Spleen (tissue), 11 donors: ENCODE measurements around the gene SREBF2. TPM values are rescaled to one million over a fixed set of nuclear protein-coding genes. Genes with fewer than 3 reads are reported as not detected.

Source experiments
- DNase-seq: peaks from one replicate; pipeline ENCODE4 v3.0.0-alpha.2; 2020
- H3K27ac ChIP-seq, 8 donors: fragments of 200-600 bp; sonication (generic) in 7 of 8; 1 replicate in 4 of 8; 2 replicates in 4 of 8; pipeline versions ENCODE4 v1.5.0 to v1.8.0; 2016 to 2021; ENCODE audit warnings: inconsistent platforms in 4 of 8, mild to moderate bottlenecking in 4 of 8, moderate library complexity in 1 of 8
- H3K27me3 ChIP-seq, 7 donors: fragments of 200-600 bp; sonication (generic) in 6 of 7; replicated peaks in 1 of 7; 1 replicate in 4 of 7; 2 replicates in 3 of 7; pipeline versions ENCODE4 v1.5.0 to v1.8.0; 2016 to 2021; ENCODE audit warnings: inconsistent platforms in 3 of 7, mild to moderate bottlenecking in 1 of 7
- H3K36me3 ChIP-seq, 6 donors: fragments of 200-600 bp; sonication (generic) in 5 of 6; 1 replicate in 4 of 6; 2 replicates in 2 of 6; pipeline versions ENCODE4 v1.5.0 to v1.8.0; 2016 to 2021; ENCODE audit warnings: inconsistent platforms in 2 of 6
- H3K4me1 ChIP-seq, 6 donors: fragments of 200-600 bp; sonication (generic) in 5 of 6; 1 replicate in 3 of 6; 2 replicates in 3 of 6; pipeline versions ENCODE4 v1.5.0 to v1.8.0; 2016 to 2021; ENCODE audit warnings: inconsistent platforms in 3 of 6
- H3K4me3 ChIP-seq, 8 donors: fragments of 200-600 bp; sonication (generic) in 7 of 8; 1 replicate in 4 of 8; 2 replicates in 4 of 8; pipeline versions ENCODE4 v1.5.0 to v1.8.0; 2016 to 2021; ENCODE audit warnings: inconsistent platforms in 4 of 8, mild to moderate bottlenecking in 4 of 8, moderate library complexity in 2 of 8
- H3K9me3 ChIP-seq, 8 donors: fragments of 200-600 bp; sonication (generic) in 7 of 8; 1 replicate in 4 of 8; 2 replicates in 4 of 8; pipeline versions ENCODE4 v1.5.0 to v1.8.0; 2016 to 2021; ENCODE audit warnings: inconsistent platforms in 4 of 8
- CTCF ChIP-seq, 11 experiments: fragments of 200-600 bp in 7 of 11; fragments of 450-650 bp in 4 of 11; sonication (generic) in 4 of 11; IDR thresholded peaks in 8 of 11; conservative IDR thresholded peaks in 3 of 11; 1 replicate in 7 of 11; 2 replicates in 4 of 11; pipeline versions ENCODE4 v1.4.0 to v1.8.0; 2016 to 2021; ENCODE audit warnings: antibody characterized with exemption in 11 of 11, inconsistent platforms in 4 of 11, mild to moderate bottlenecking in 1 of 11
- POLR2A ChIP-seq, 3 donors: fragments of 450-650 bp; IDR thresholded peaks; one replicate each; pipeline ENCODE4 v1.5.1; 2017; ENCODE audit warnings: antibody characterized with exemption in 3 of 3, mild to moderate bottlenecking in 1 of 3
- POLR2AphosphoS5 ChIP-seq, 3 donors: sonication (generic); formaldehyde crosslinking; IDR thresholded peaks; one replicate each; pipeline ENCODE4 v1.5.1; 2017; ENCODE audit warnings: antibody characterized with exemption in 3 of 3
- WGBS, 5 donors: extraction: QIAGEN DNeasy Blood & Tissue Kit in 3 of 5; methylation state at CpG; one replicate each; pipeline versions ENCODE4 v1.1.5 to v1.1.7; 2013 to 2018; 5-methylcytosine and 5-hydroxymethylcytosine counted together
- intact Hi-C: fragments of 100-400 bp; cut with DNase I; formaldehyde crosslinking; loops from one replicate; pipeline ENCODE4 v1.15.0; 2023; ENCODE audit warnings: low total_unique reads
- polyA plus RNA-seq, 3 donors: library from polyadenylated mRNA; stranded (reverse); fragments of 200-250 nt; gene quantifications; one replicate each; pipeline ENCODE4 v1.2.1, GENCODE V29; 2013
- total RNA-seq, 7 donors: library from RNA; depleted of rRNA in 3 of 7; stranded (reverse); fragments of >200 nt in 3 of 7; fragmentation: NEBNext Ultra II Directional in 4 of 7; extraction: Animal tissue kit (Norgen Biotek cat#: 25700) in 4 of 7; gene quantifications; one replicate each; pipeline versions ENCODE4 v1.1.0 to v1.2.1, GENCODE V29; 2016 to 2021
- donor health status: healthy with polysubstance abuse.
- donor health status: DM: no; HTN: no; CAD: no; lungs with moderate emphysema.
- donor health status: DM: no; HTN: no; CAD: no.
- donor health status: Bipolar disorder and iron deficiency.
- donor health status: healthy.
- donor health status: DM: no; HTN: no; CAD: no.
- donor health status: DM: yes; HTN: yes; CAD: no.

SREBF2 gene
- total and polyA plus RNA-seq, 10 donors: 19.4 to 104 (median 63.3) TPM

DNA sequence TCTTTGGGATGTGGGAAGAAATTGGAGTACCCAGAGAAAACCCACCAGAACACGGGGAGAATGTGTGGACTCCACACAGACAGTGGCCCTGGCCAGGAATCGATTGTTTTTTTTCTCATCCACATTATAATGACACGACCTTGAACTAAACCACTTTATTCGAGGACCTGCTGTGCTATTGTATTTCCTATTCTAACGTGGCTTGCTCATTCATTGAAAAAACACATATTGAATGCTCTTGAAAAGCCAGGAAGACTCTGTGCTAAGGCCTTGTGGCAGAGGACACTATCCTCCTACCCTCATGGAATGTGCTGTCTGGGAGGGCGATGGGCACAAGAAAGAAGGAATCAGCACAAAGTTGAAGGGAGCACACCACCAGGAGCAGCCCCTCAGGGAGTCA, 9.1 kb upstream of the SREBF2 start:
- 66 to 88% (median 78%) methylated on average over 6 of the region's 6 CpGs for WGBS, 5 donors
- intact Hi-C loops: loop anchor here (5.0 kb wide), 1 partner anchor 119 kb away; no protein-coding TSS in a partner anchor
- peaks cover 10 to 57% (median 30%) of the 10 kb centered on the region in 6 donors for H3K4me1 ChIP-seq

DNA sequence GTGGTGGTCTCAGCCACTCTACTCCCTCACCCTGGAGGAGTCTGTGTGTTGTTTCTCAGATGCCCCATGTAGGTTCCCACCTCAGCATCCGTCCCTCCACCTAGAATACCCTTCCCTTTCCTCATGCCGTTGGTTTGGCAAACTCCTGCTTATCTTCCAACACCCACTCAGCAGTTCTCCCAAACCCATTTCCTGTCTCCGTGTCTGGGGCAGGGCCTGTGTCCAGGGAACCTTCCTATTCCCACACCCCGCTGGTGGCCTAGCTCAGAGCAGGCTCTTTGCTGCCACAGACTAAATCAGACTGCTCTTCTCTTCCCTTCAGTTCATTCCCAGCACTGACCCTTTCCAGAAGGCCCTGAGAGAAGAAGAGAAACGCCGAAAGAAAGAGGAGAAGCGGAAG, 7.5 kb upstream of the SREBF2 start:
- H3K4me3 ChIP-seq: no peak overlapping the region
- 55 to 72% (median 63%) methylated on average over 7 of the region's 7 CpGs for WGBS, 5 donors
- H3K4me1 ChIP-seq: peaks cover 10 to 62% (median 30%) of the 10 kb centered on the region in 6 donors
- intact Hi-C loops: no loop called here
- H3K9me3 ChIP-seq: no peaks in the 10 kb centered on the region
- peaks cover 0 to 30% (median 3%) of the 10 kb centered on the region in 6 donors for H3K36me3 ChIP-seq
- no peak for DNase-seq
- peak overlapping the region; percentile 13 to 74 (median 61) for H3K27ac ChIP-seq
- TF ChIP-seq POLR2AphosphoS5 (IDR thresholded peaks at IDR 0.05) (peak in 2 of 3 donors; percentile 18 to 30), POLR2A (IDR thresholded peaks at IDR 0.05) (no peak), CTCF (IDR thresholded peaks at IDR 0.05 in 8 of 11, conservative IDR thresholded peaks at IDR 0.05 in 3 of 11) (no peak)
- H3K27me3 ChIP-seq: no peaks in the 10 kb centered on the region

More for the DNA sequence above, 9.1 kb upstream of the SREBF2 start:
- no peak overlapping the region for H3K4me3 ChIP-seq
- H3K9me3 ChIP-seq: no peaks in the 10 kb centered on the region
- peak overlapping the region in 2 of 8 donors; percentile 4 to 26 for H3K27ac ChIP-seq
- no peak for DNase-seq
- no peaks in the 10 kb centered on the region for H3K27me3 ChIP-seq
- TF ChIP-seq POLR2AphosphoS5 (IDR thresholded peaks at IDR 0.05) (no peak), CTCF (IDR thresholded peaks at IDR 0.05 in 8 of 11, conservative IDR thresholded peaks at IDR 0.05 in 3 of 11) (no peak), POLR2A (IDR thresholded peaks at IDR 0.05) (no peak)
- H3K36me3 ChIP-seq: peaks cover 0 to 46% (median 3%) of the 10 kb centered on the region in 6 donors

DNA sequence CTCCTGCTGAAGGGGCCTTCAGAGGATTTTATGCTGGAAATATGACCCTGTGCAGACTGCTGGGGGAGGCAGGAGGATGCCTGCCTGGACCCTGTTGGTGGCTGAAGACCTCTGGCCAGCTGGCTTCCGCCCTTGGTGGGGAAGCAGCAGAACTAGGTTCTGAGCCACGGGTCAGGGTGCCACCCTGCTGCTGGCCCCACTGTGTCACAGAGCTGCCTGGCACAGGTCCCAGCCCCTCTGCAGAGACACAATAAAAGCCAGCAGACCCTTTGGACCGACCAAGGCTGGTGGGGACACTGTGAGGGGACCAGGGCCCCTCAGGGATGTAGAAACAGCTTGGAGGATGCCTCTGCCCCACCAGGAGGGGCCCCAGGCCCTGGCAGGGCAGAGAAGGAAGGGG, 6.9 kb upstream of the SREBF2 start:
- DNase-seq: no peak
- peak overlapping the region; percentile 13 to 74 (median 61) for H3K27ac ChIP-seq

More for the DNA sequence above, 6.9 kb upstream of the SREBF2 start:
- WGBS, 5 donors: 40 to 73% (median 66%) methylated on average over 1 to 3 of the region's 3 CpGs
- H3K9me3 ChIP-seq: no peaks in the 10 kb centered on the region
- TF ChIP-seq POLR2AphosphoS5 (IDR thresholded peaks at IDR 0.05) (no peak), CTCF (IDR thresholded peaks at IDR 0.05 in 8 of 11, conservative IDR thresholded peaks at IDR 0.05 in 3 of 11) (no peak), POLR2A (IDR thresholded peaks at IDR 0.05) (no peak)
- no peaks in the 10 kb centered on the region for H3K27me3 ChIP-seq
- intact Hi-C loops: no loop called here
- no peak overlapping the region for H3K4me3 ChIP-seq
- peaks cover 0 to 28% (median 3%) of the 10 kb centered on the region in 6 donors for H3K36me3 ChIP-seq
- peaks cover 10 to 69% (median 30%) of the 10 kb centered on the region in 6 donors for H3K4me1 ChIP-seq
